Gastroesophageal sphincter (tissue), 3 donors: Measurements from ENCODE around the gene PHF23.

Experiments used
- CTCF ChIP-seq, 4 experiments: fragments of 200-600 bp in 2 of 4; fragments of 450-650 bp in 2 of 4; sonication (generic) in 1 of 4; IDR thresholded peaks; one replicate each; pipeline ENCODE4 v1.5.1; 2017 to 2019; ENCODE audit warnings: antibody characterized with exemption in 4 of 4, mild to moderate bottlenecking in 2 of 4, moderate library complexity in 2 of 4
- POLR2A ChIP-seq, 2 donors: fragments of 450-650 bp; IDR thresholded peaks; one replicate each; pipeline ENCODE4 v1.6.1; 2017; ENCODE audit warnings: antibody characterized with exemption in 2 of 2, mild to moderate bottlenecking in 2 of 2, moderate library complexity in 1 of 2
- POLR2AphosphoS5 ChIP-seq: sonication (generic); formaldehyde crosslinking; IDR thresholded peaks from one replicate; pipeline ENCODE4 v1.6.1; 2017; ENCODE audit warnings: antibody characterized with exemption

GRCh38 chr17:7281953-7282751, 42.9 kb upstream of the PHF23 start:
- no peak for TF ChIP-seq CTCF (IDR thresholded peaks at IDR 0.05)
- peak; percentile 80 for TF ChIP-seq POLR2AphosphoS5
- TF ChIP-seq POLR2A (IDR thresholded peaks at IDR 0.05): peak in 1 of 2 donors; percentile 36
